H54 (cell line): Measurements from ENCODE around the gene FHOD1.

Experiments
- DNase-seq: peaks from one replicate; pipeline ENCODE4 v3.0.0; 2011; ENCODE audit warnings: low spot score, mixed read lengths; ENCODE audit not compliant: insufficient read length
- FAIRE-seq: peaks from 3 replicates; lab custom pipeline; 2011; peaks lifted over from hg19 to GRCh38; lab: Jason Lieb, UNC
- POLR2A ChIP-seq: IDR thresholded peaks from 2 replicates; pipeline ENCODE4 v1.6.1; 2011; ENCODE audit warnings: low read depth, mild to moderate bottlenecking, low read length

The FHOD1 gene

GRCh38 chr16:67238806-67239470 lies 8.3 kb downstream of the FHOD1 start:
- FAIRE-seq (no peak), DNase-seq (no peak)

GRCh38 chr16:67238278-67238575 lies 9.1 kb downstream of the FHOD1 start:
- no peak for TF ChIP-seq POLR2A
- FAIRE-seq (no peak), DNase-seq (no peak)

More at GRCh38 chr16:67238806-67239470, 8.3 kb downstream of the FHOD1 start:
- no peak for TF ChIP-seq POLR2A

GRCh38 chr16:67237396-67238277 lies 9.6 kb downstream of the FHOD1 start:
- no peak for TF ChIP-seq POLR2A
- DNase-seq = no peak
- no peak for FAIRE-seq

- peak; percentile 68 for DNase-seq
Measured at GRCh38 chr16:67236563-67237395, 10.5 kb downstream of the FHOD1 start.

GRCh38 chr16:67235816-67236562 lies 11.3 kb downstream of the FHOD1 start:
- no peak for TF ChIP-seq POLR2A
- DNase-seq = no peak
- no peak for FAIRE-seq

More at GRCh38 chr16:67236563-67237395, 10.5 kb downstream of the FHOD1 start:
- no peak for FAIRE-seq
- no peak for TF ChIP-seq POLR2A

GRCh38 chr16:67234180-67234597 lies 13.1 kb downstream of the FHOD1 start:
- TF ChIP-seq POLR2A = no peak
- no peak for FAIRE-seq
- DNase-seq = no peak

- no peak for FAIRE-seq
- no peak for TF ChIP-seq POLR2A
- DNase-seq = no peak
Measured at GRCh38 chr16:67233596-67233995, 13.7 kb downstream of the FHOD1 start.

GRCh38 chr16:67230809-67231660 lies 16.2 kb downstream of the FHOD1 start:
- FAIRE-seq = no peak
- TF ChIP-seq POLR2A = no peak
- no peak for DNase-seq

GRCh38 chr16:67229906-67230808 lies 17.1 kb downstream of the FHOD1 start:
- FAIRE-seq = no peak
- no peak for TF ChIP-seq POLR2A
- DNase-seq = no peak

GRCh38 chr16:67228905-67229304 lies 18.4 kb downstream of the FHOD1 start:
- TF ChIP-seq POLR2A = no peak
- DNase-seq = no peak
- FAIRE-seq = no peak

GRCh38 chr16:67228034-67228785 lies 19.1 kb downstream of the FHOD1 start:
- FAIRE-seq = no peak
- no peak for DNase-seq
- TF ChIP-seq POLR2A = no peak
